LNCaP clone FGC (cell line): ENCODE measurements around the gene FOXO6.

Experiments used
- DNase-seq: peaks from one replicate; pipeline ENCODE4 v3.0.0-alpha.2; 2011; ENCODE audit warnings: low read depth
- H3K4me3 ChIP-seq: 2 replicates; pipeline ENCODE4 v1.5.1; 2011; ENCODE audit warnings: mild to moderate bottlenecking, low read depth, low read length, control low read depth
- TF ChIP-seq, protein P1 (sequence below): IDR thresholded peaks from 2 replicates; pipeline ENCODE4 v1.5.1; 2012; ENCODE audit warnings: mild to moderate bottlenecking; ENCODE audit not compliant: control insufficient read depth, insufficient read depth; ENCODE audit errors: extremely low read depth

The FOXO6 gene

GRCh38 chr1:41392528-41392924 lies 31.3 kb downstream of the FOXO6 start:
- no peak for DNase-seq

GRCh38 chr1:41393716-41394368 lies 32.6 kb downstream of the FOXO6 start:
- no peak for DNase-seq
- TF ChIP-seq, protein P1, sequence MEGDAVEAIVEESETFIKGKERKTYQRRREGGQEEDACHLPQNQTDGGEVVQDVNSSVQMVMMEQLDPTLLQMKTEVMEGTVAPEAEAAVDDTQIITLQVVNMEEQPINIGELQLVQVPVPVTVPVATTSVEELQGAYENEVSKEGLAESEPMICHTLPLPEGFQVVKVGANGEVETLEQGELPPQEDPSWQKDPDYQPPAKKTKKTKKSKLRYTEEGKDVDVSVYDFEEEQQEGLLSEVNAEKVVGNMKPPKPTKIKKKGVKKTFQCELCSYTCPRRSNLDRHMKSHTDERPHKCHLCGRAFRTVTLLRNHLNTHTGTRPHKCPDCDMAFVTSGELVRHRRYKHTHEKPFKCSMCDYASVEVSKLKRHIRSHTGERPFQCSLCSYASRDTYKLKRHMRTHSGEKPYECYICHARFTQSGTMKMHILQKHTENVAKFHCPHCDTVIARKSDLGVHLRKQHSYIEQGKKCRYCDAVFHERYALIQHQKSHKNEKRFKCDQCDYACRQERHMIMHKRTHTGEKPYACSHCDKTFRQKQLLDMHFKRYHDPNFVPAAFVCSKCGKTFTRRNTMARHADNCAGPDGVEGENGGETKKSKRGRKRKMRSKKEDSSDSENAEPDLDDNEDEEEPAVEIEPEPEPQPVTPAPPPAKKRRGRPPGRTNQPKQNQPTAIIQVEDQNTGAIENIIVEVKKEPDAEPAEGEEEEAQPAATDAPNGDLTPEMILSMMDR = no peak
- no peak overlapping the region for H3K4me3 ChIP-seq

More at GRCh38 chr1:41392528-41392924, 31.3 kb downstream of the FOXO6 start:
- no peak overlapping the region for H3K4me3 ChIP-seq
- TF ChIP-seq, protein P1 = no peak

DNA sequence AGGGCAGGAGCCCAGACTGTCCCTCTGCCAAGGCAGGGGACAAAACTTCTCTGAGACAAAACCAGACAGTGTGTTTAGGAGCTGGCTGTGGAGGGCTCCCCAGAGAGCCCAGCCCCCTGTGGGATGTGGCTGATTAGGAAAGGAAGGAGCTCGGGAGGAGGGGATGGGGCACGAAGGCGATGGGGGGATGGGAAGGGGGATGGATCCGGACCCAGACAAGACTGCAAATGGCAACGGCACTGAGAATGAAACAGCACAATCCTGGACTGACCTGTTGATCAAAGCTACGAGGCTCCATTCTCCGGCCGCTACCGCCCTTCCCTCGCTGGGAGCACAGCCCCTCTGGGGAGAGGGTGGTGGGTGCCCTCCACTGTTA lies 33.1 kb downstream of the FOXO6 start:
- no peak overlapping the region for H3K4me3 ChIP-seq
- TF ChIP-seq, protein P1 = no peak
- DNase-seq = no peak

GRCh38 chr1:41394959-41395956 lies 34.0 kb downstream of the FOXO6 start:
- H3K4me3 ChIP-seq = no peak overlapping the region
- DNase-seq = no peak
- TF ChIP-seq, protein P1 = no peak

DNA sequence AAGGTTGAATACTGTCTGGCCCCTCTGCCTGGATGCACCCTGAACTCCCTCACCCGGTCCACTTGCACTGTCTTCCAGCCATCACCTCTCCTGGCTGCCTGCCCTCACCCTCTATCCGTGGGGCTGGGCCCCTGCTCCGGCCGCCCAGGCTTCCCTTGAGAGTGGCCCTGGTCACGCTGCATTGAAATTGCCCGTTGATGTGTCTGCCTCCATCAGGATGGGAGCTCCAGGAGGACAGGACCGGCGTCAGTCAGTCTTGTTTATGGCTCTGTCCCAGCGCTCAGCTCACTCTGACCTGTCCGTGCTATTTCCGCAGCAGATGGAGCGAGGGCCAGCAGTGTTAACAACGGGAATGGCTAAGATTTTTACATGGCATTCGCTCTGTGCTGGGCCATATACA lies 34.9 kb downstream of the FOXO6 start:
- TF ChIP-seq, protein P1 = no peak
- no peak for DNase-seq

GRCh38 chr1:41397020-41397419 lies 35.8 kb downstream of the FOXO6 start:
- TF ChIP-seq, protein P1 = no peak

More for the DNA sequence above, 34.9 kb downstream of the FOXO6 start:
- no peak overlapping the region for H3K4me3 ChIP-seq

More at GRCh38 chr1:41397020-41397419, 35.8 kb downstream of the FOXO6 start:
- no peak for DNase-seq
- no peak overlapping the region for H3K4me3 ChIP-seq
